Endothelial cell of umbilical vein (primary cell): Measurements from ENCODE around the gene ADSS1.

Source experiments
- CTCF ChIP-seq, 2 donors: IDR thresholded peaks; 1 replicate in 1 of 2; 2 replicates in 1 of 2; pipeline ENCODE4 v1.5.1; 2011; ENCODE audit warnings: low read length in 2 of 2, mild to moderate bottlenecking in 2 of 2, moderate library complexity in 2 of 2, control low read depth in 1 of 2, inconsistent platforms in 1 of 2, low read depth in 1 of 2; ENCODE audit not compliant: insufficient read depth in 1 of 2; ENCODE audit errors: extremely low read depth in 1 of 2
- EZH2 ChIP-seq: IDR thresholded peaks from 2 replicates; pipeline ENCODE4 v1.6.1; 2012; ENCODE audit warnings: borderline replicate concordance, low read depth, mild to moderate bottlenecking, moderate library complexity, low read length, inconsistent platforms; ENCODE audit not compliant: severe bottlenecking
- FOS ChIP-seq: IDR thresholded peaks from 2 replicates; pipeline ENCODE4 v1.6.1; 2011; ENCODE audit warnings: mild to moderate bottlenecking, low read length, moderate library complexity, borderline replicate concordance; ENCODE audit not compliant: insufficient read depth
- GATA2 ChIP-seq: IDR thresholded peaks from 2 replicates; pipeline ENCODE4 v1.7.0; 2011; ENCODE audit warnings: low read depth, mild to moderate bottlenecking, moderate library complexity, mixed read lengths, low read length; ENCODE audit not compliant: insufficient read length, insufficient read depth
- JUN ChIP-seq: IDR thresholded peaks from 2 replicates; pipeline ENCODE4 v1.6.1; 2011; ENCODE audit warnings: borderline replicate concordance, low read depth; ENCODE audit not compliant: insufficient read length, insufficient read depth
- MYC ChIP-seq: IDR thresholded peaks from one replicate; pipeline ENCODE4 v1.6.1; 2011; ENCODE audit warnings: mild to moderate bottlenecking, low read depth, low read length
- POLR2A ChIP-seq: IDR thresholded peaks from 2 replicates; pipeline ENCODE4 v1.6.1; 2012; ENCODE audit warnings: low read depth, mild to moderate bottlenecking, control low read depth, low read length
- POLR2AphosphoS5 ChIP-seq: IDR thresholded peaks from 2 replicates; pipeline ENCODE4 v1.6.1; 2012; ENCODE audit warnings: low read depth, mild to moderate bottlenecking, control low read depth, low read length, moderate library complexity; ENCODE audit not compliant: insufficient read depth
- TF ChIP-seq, protein P1 (sequence below): IDR thresholded peaks from 2 replicates; pipeline ENCODE4 v1.6.1; 2011; ENCODE audit not compliant: insufficient read depth, insufficient read length

DNA sequence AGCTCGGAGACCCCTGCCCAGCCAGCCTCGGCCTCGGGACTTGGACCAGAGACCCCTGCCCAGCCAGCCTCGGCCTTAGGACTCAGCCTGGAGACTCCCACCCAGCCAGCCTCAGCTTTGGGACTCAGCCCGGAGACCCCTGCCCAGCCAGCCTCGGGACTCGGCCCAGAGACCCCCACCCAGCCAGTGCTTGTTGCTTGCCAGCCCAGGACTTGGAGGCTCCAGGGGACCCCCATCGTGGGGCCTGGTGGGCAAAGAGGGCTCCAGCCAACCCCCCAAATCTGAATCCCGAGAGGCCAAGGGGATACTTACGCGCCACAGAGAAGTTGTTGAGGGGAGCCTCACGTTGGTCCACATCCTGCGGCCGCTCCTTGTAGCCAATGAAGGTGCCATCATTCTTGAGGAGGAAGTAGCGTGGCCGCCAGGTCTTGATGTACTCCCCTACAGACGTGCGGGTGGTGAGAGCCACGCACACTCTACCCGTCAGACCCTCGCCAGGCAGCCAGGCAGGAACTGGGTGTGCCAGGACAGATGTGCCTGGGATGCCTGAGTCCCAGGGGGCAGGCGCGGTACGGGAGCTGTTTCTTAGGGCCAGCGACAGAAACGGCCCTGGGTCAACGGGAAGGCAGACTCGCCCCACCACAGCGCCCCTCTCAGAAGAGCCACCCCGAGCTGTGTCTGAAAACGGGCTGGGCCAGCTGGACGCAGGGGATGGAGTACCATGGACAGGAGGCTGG lies 55.9 kb downstream of the ADSS1 start:
- TF ChIP-seq POLR2A, result no peak
- no peak for TF ChIP-seq CTCF (IDR thresholded peaks at IDR 0.05; ENCODE audit: extremely low read depth in 1 of 2, insufficient read depth in 1 of 2, low read depth in 1 of 2, low read length in 2 of 2)
- TF ChIP-seq FOS, result no peak
- TF ChIP-seq JUN, result no peak
- no peak for TF ChIP-seq MYC
- no peak for TF ChIP-seq POLR2AphosphoS5
- no peak for TF ChIP-seq EZH2
- TF ChIP-seq, protein P1, sequence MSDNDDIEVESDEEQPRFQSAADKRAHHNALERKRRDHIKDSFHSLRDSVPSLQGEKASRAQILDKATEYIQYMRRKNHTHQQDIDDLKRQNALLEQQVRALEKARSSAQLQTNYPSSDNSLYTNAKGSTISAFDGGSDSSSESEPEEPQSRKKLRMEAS, result no peak
- TF ChIP-seq GATA2, result no peak
